ENCODE measurements around the gene POU2F3. TPM values are rescaled to one million over a fixed set of nuclear protein-coding genes. Genes with fewer than 3 reads are reported as not detected.

Gene POU2F3
- total and polyA plus RNA-seq, 4 donors: 2.6 to 3.9 (median 3.1) TPM

GRCh38 chr11:120226714-120227113 lies 13.2 kb upstream of the POU2F3 start:
- Histone ChIP-seq H3K4me1 (ENCODE audit: control insufficient read depth in 5 of 5, insufficient read depth in 5 of 5, low read length in 5 of 5) (peaks cover 0 to 24% (median 7%) of the 10 kb centered on the region in 5 donors), H3K4me3 (no peak overlapping the region), H3K27ac (ENCODE audit: low read depth in 1 of 2, low read length in 1 of 2) (no peak overlapping the region), H3K9me3 (ENCODE audit: control insufficient read depth in 4 of 4, insufficient read depth in 3 of 4, low read length in 3 of 4) (no peaks in the 10 kb centered on the region), H3K9ac (ENCODE audit: insufficient read depth in 1 of 2, low read length in 2 of 2) (no peak overlapping the region), H3K27me3 (ENCODE audit: control insufficient read depth in 3 of 3, insufficient read depth in 3 of 3, low read length in 2 of 3) (peaks cover 0 to 4% (median 0%) of the 10 kb centered on the region in 3 donors), H3K36me3 (ENCODE audit: control insufficient read depth in 4 of 4, insufficient read depth in 4 of 4, low read length in 4 of 4) (peaks cover 0 to 4% (median 0%) of the 10 kb centered on the region in 4 donors)
- WGBS, 2 donors: 84 to 86% methylated on average over 13 of the region's 13 CpGs
- no peak for TF ChIP-seq CTCF (IDR thresholded peaks at IDR 0.05; ENCODE audit: control extremely low read depth, extremely low read depth)
- DNase-seq (no peak), ATAC-seq (ENCODE audit: insufficient read depth, low FRiP score) (no peak)

- Histone ChIP-seq H3K9me3 (ENCODE audit: control insufficient read depth in 4 of 4, insufficient read depth in 3 of 4, low read length in 3 of 4) (no peaks in the 10 kb centered on the region), H3K36me3 (ENCODE audit: control insufficient read depth in 4 of 4, insufficient read depth in 4 of 4, low read length in 4 of 4) (peaks cover 0 to 4% (median 0%) of the 10 kb centered on the region in 4 donors), H3K4me1 (ENCODE audit: control insufficient read depth in 5 of 5, insufficient read depth in 5 of 5, low read length in 5 of 5) (peaks cover 0 to 24% (median 7%) of the 10 kb centered on the region in 5 donors), H3K27ac (ENCODE audit: low read depth in 1 of 2, low read length in 1 of 2) (no peak overlapping the region), H3K9ac (ENCODE audit: insufficient read depth in 1 of 2, low read length in 2 of 2) (no peak overlapping the region), H3K27me3 (ENCODE audit: control insufficient read depth in 3 of 3, insufficient read depth in 3 of 3, low read length in 2 of 3) (peaks cover 0 to 7% (median 0%) of the 10 kb centered on the region in 3 donors), H3K4me3 (no peak overlapping the region)
- no peak for DNase-seq
- no peak for TF ChIP-seq CTCF (IDR thresholded peaks at IDR 0.05; ENCODE audit: control extremely low read depth, extremely low read depth)
- ATAC-seq (ENCODE audit: insufficient read depth, low FRiP score): no peak
- 90 to 92% methylated on average over 5 of the region's 5 CpGs for WGBS, 2 donors
These were observed 12.6 kb upstream of the POU2F3 start for GRCh38 chr11:120227228-120227852.

GRCh38 chr11:120228794-120229384 lies 11.1 kb upstream of the POU2F3 start:
- 85 to 89% methylated on average over 16 of the region's 16 CpGs for WGBS, 2 donors
- Histone ChIP-seq H3K9ac (ENCODE audit: insufficient read depth in 1 of 2, low read length in 2 of 2) (no peak overlapping the region), H3K27me3 (ENCODE audit: control insufficient read depth in 3 of 3, insufficient read depth in 3 of 3, low read length in 2 of 3) (peaks cover 0 to 9% (median 0%) of the 10 kb centered on the region in 3 donors), H3K4me1 (ENCODE audit: control insufficient read depth in 5 of 5, insufficient read depth in 5 of 5, low read length in 5 of 5) (peaks cover 0 to 24% (median 7%) of the 10 kb centered on the region in 5 donors), H3K4me3 (no peak overlapping the region), H3K36me3 (ENCODE audit: control insufficient read depth in 4 of 4, insufficient read depth in 4 of 4, low read length in 4 of 4) (peaks cover 0 to 4% (median 0%) of the 10 kb centered on the region in 4 donors), H3K9me3 (ENCODE audit: control insufficient read depth in 4 of 4, insufficient read depth in 3 of 4, low read length in 3 of 4) (no peaks in the 10 kb centered on the region), H3K27ac (ENCODE audit: low read depth in 1 of 2, low read length in 1 of 2) (no peak overlapping the region)
- no peak for TF ChIP-seq CTCF (IDR thresholded peaks at IDR 0.05; ENCODE audit: control extremely low read depth, extremely low read depth)
- no peak for DNase-seq
- no peak for ATAC-seq (ENCODE audit: insufficient read depth, low FRiP score)

Data from lung (tissue), 12 donors.